Breast epithelium (tissue), 4 donors: ENCODE results near the gene SAFB. TPM values are rescaled to one million over a fixed set of nuclear protein-coding genes. Genes with fewer than 3 reads are reported as not detected.

Experiments used
- DNase-seq, 2 donors: peaks; one replicate each; pipeline ENCODE4 v3.0.0-alpha.2; 2019; ENCODE audit warnings: low spot score in 2 of 2
- H3K27ac ChIP-seq, 2 donors: fragments of 200-600 bp; sonication (generic) in 1 of 2; one replicate each; pipeline ENCODE4 v1.5.1; 2016 to 2019; ENCODE audit warnings: mild to moderate bottlenecking in 1 of 2
- H3K27me3 ChIP-seq, 2 donors: fragments of 200-600 bp; sonication (generic) in 1 of 2; one replicate each; pipeline versions ENCODE4 v1.5.1 to v1.6.0; 2017 to 2019; ENCODE audit warnings: control low read depth in 1 of 2, mild to moderate bottlenecking in 1 of 2
- H3K36me3 ChIP-seq: fragments of 200-600 bp; one replicate; pipeline ENCODE4 v1.5.1; 2019
- H3K4me1 ChIP-seq, 2 donors: fragments of 200-600 bp; sonication (generic); one replicate each; pipeline ENCODE4 v1.5.1; 2016 to 2019; ENCODE audit warnings: control low read depth in 1 of 2
- H3K4me3 ChIP-seq, 3 donors: fragments of 200-600 bp; sonication (generic); 1 replicate in 2 of 3; 2 replicates in 1 of 3; pipeline ENCODE4 v1.5.1; 2016 to 2019; ENCODE audit warnings: mild to moderate bottlenecking in 3 of 3, moderate library complexity in 2 of 3
- H3K9me3 ChIP-seq, 2 donors: fragments of 200-600 bp; sonication (generic) in 1 of 2; one replicate each; pipeline ENCODE4 v1.5.1; 2016 to 2019; ENCODE audit warnings: control low read depth in 1 of 2
- CTCF ChIP-seq, 3 donors: fragments of 450-650 bp; IDR thresholded peaks; one replicate each; pipeline ENCODE4 v1.5.1; 2016 to 2017; ENCODE audit warnings: antibody characterized with exemption in 3 of 3, mild to moderate bottlenecking in 3 of 3, moderate library complexity in 3 of 3
- POLR2A ChIP-seq: fragments of 450-650 bp; IDR thresholded peaks from one replicate; pipeline ENCODE4 v1.6.1; 2016; ENCODE audit warnings: antibody characterized with exemption, mild to moderate bottlenecking, moderate library complexity
- POLR2AphosphoS5 ChIP-seq, 3 donors: sonication (generic); formaldehyde crosslinking; IDR thresholded peaks; one replicate each; pipeline ENCODE4 v1.6.1; 2017; ENCODE audit warnings: antibody characterized with exemption in 3 of 3
- intact Hi-C: fragments of 100-400 bp; cut with DNase I; formaldehyde crosslinking; loops from one replicate; pipeline ENCODE4 v1.15.1; 2023; ENCODE audit warnings: low total_unique reads
- total RNA-seq, 3 donors: library from RNA; depleted of rRNA; stranded (reverse); fragments of >200 nt; gene quantifications; one replicate each; pipeline ENCODE4 v1.1.0, GENCODE V29; 2016

SAFB gene
- total RNA-seq, 3 donors from 2014 or later = 64.2 to 112 (median 111) TPM

DNA sequence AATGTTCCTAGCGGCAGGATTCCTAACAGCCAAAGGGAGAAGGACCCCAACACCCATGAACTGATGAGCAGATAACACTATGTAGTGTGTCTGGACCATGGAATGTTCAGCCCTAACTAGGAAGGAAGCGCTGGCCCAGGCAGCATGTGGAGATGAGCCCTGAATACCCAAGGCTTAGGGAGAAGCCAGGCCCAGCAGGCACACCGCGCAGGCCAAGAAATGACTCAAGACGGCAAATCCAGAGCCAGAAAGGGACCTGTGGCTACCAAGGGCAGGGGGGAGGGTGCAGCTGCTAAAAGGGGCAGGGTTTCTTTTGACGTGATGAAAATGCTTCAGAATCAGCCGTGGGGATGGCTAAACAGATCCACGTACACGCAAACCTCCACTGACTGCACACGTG is 34.4 kb upstream of the SAFB start:
- Histone ChIP-seq H3K27me3 (no peaks in the 10 kb centered on the region), H3K36me3 (peaks cover 20% of the 10 kb centered on the region), H3K4me3 (no peak overlapping the region), H3K9me3 (no peaks in the 10 kb centered on the region), H3K4me1 (peaks cover 0 to 6% of the 10 kb centered on the region in 2 donors), H3K27ac (no peak overlapping the region)
- DNase-seq = no peak
- no peak for TF ChIP-seq POLR2AphosphoS5 (IDR thresholded peaks at IDR 0.05)
- no peak for TF ChIP-seq POLR2A
- no peak for TF ChIP-seq CTCF (IDR thresholded peaks at IDR 0.05)
- intact Hi-C loops = no loop called here

GRCh38 chr19:5588906-5589676 is 33.8 kb upstream of the SAFB start:
- Histone ChIP-seq H3K9me3 (no peaks in the 10 kb centered on the region), H3K4me3 (no peak overlapping the region), H3K36me3 (peaks cover 25% of the 10 kb centered on the region), H3K4me1 (peaks cover 0 to 6% of the 10 kb centered on the region in 2 donors), H3K27me3 (no peaks in the 10 kb centered on the region), H3K27ac (no peak overlapping the region)
- no peak for DNase-seq
- no peak for TF ChIP-seq POLR2A
- no peak for TF ChIP-seq CTCF (IDR thresholded peaks at IDR 0.05)
- no peak for TF ChIP-seq POLR2AphosphoS5 (IDR thresholded peaks at IDR 0.05)
- intact Hi-C loops = no loop called here

- Histone ChIP-seq H3K4me1 (peaks cover 0 to 6% of the 10 kb centered on the region in 2 donors), H3K36me3 (peaks cover 28% of the 10 kb centered on the region), H3K4me3 (no peak overlapping the region), H3K9me3 (no peaks in the 10 kb centered on the region), H3K27ac (no peak overlapping the region), H3K27me3 (no peaks in the 10 kb centered on the region)
- no peak for TF ChIP-seq POLR2AphosphoS5 (IDR thresholded peaks at IDR 0.05)
- no peak for TF ChIP-seq CTCF (IDR thresholded peaks at IDR 0.05)
- no peak for TF ChIP-seq POLR2A
- DNase-seq = no peak
- intact Hi-C loops = no loop called here
Measured at GRCh38 chr19:5590151-5590864, 32.6 kb upstream of the SAFB start.

DNA sequence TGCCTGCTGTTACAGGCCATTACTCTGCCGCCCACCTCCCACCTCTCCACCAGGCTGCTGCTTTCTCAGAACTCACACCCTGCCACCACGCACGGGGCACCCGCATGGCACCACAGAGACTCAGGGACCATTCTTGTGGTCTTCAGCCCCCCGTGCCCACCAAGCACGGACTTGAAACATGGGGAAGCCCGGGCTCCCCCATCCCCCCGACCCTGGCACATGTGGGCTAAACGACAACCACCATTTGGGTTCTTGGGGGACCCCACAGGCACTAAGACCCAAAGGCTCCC is 32.1 kb upstream of the SAFB start:
- Histone ChIP-seq H3K4me3 (no peak overlapping the region), H3K4me1 (peaks cover 0 to 6% of the 10 kb centered on the region in 2 donors), H3K27ac (no peak overlapping the region), H3K27me3 (no peaks in the 10 kb centered on the region), H3K9me3 (no peaks in the 10 kb centered on the region), H3K36me3 (peaks cover 32% of the 10 kb centered on the region)
- DNase-seq = no peak
- intact Hi-C loops = no loop called here
- TF ChIP-seq POLR2A = no peak
- TF ChIP-seq POLR2AphosphoS5 (IDR thresholded peaks at IDR 0.05) = no peak
- no peak for TF ChIP-seq CTCF (IDR thresholded peaks at IDR 0.05)

DNA sequence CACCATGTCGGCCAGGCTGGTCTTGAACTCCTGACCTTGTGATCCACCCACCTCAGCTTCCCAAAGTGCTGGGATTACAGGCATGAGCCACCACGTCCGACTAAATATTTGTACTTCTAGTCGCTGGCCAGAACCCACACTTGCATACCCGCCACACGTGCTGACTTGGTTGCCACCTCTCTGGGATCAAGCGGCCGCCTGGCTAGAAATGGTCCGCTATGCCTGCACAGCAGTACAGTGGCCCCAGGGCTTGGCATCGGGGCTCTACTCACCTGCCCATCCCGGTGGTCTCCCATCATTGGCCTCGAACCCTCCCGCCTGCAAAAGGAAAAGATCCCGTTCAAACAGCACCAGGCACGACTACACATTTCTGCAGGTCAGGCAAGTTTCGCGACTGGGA is 31.4 kb upstream of the SAFB start:
- TF ChIP-seq POLR2AphosphoS5 (IDR thresholded peaks at IDR 0.05) = no peak
- TF ChIP-seq POLR2A = no peak
- no peak for TF ChIP-seq CTCF (IDR thresholded peaks at IDR 0.05)
- no peak overlapping the region for H3K27ac ChIP-seq
- intact Hi-C loops = no loop called here
- H3K9me3 ChIP-seq = no peaks in the 10 kb centered on the region
- peaks cover 32% of the 10 kb centered on the region for H3K36me3 ChIP-seq
- no peak for DNase-seq
- no peaks in the 10 kb centered on the region for H3K4me1 ChIP-seq
- no peaks in the 10 kb centered on the region for H3K27me3 ChIP-seq
- no peak overlapping the region for H3K4me3 ChIP-seq
